Skeletal muscle tissue (tissue), 4 donors: ENCODE data around the gene S1PR5. TPM values are rescaled to one million over a fixed set of nuclear protein-coding genes. Genes with fewer than 3 reads are reported as not detected.
A peak's percentile ranks its signal among the peaks of the same experiment; 100 is the strongest.
"Not testable (repeated sequence)": the region's sequence is repeated elsewhere in the genome, so short reads cannot be mapped to it uniquely, and the experiment has no call there.

Source experiments
- H3K27ac ChIP-seq: one replicate; pipeline ENCODE4 v1.7.0; 2013; ENCODE audit warnings: mild to moderate bottlenecking, low read depth, low read length, inconsistent platforms
- H3K27me3 ChIP-seq, 3 donors: one replicate each; pipeline ENCODE4 v1.7.0; 2013; ENCODE audit warnings: low read length in 3 of 3; ENCODE audit not compliant: control insufficient read depth in 3 of 3, insufficient read depth in 3 of 3
- H3K36me3 ChIP-seq, 3 donors: one replicate each; pipeline ENCODE4 v1.7.0; 2013; ENCODE audit warnings: low read length in 3 of 3; ENCODE audit not compliant: control insufficient read depth in 3 of 3, insufficient read depth in 3 of 3
- H3K4me1 ChIP-seq, 3 donors: one replicate each; pipeline ENCODE4 v1.7.0; 2013; ENCODE audit warnings: low read length in 3 of 3, mild to moderate bottlenecking in 3 of 3; ENCODE audit not compliant: control insufficient read depth in 3 of 3, insufficient read depth in 3 of 3
- H3K4me3 ChIP-seq, 3 donors: one replicate each; pipeline ENCODE4 v1.7.0; 2013; ENCODE audit warnings: low read length in 3 of 3
- H3K9ac ChIP-seq, 3 donors: one replicate each; pipeline ENCODE4 v1.7.0; 2013; ENCODE audit warnings: low read length in 3 of 3, mild to moderate bottlenecking in 3 of 3, moderate library complexity in 2 of 3, low read depth in 1 of 3
- H3K9me3 ChIP-seq, 3 donors: one replicate each; pipeline ENCODE4 v1.7.0; 2013; ENCODE audit warnings: low read length in 3 of 3; ENCODE audit not compliant: control insufficient read depth in 3 of 3
- total RNA-seq: library from RNA; depleted of rRNA; stranded (reverse); fragments of >200 nt; gene quantifications from one replicate; pipeline ENCODE4 v1.2.3, GENCODE V29; 2014
- donor health status: Osteomylitis.

The S1PR5 gene
- total RNA-seq, 1 donor from 2014 or later: 1.6 TPM

DNA sequence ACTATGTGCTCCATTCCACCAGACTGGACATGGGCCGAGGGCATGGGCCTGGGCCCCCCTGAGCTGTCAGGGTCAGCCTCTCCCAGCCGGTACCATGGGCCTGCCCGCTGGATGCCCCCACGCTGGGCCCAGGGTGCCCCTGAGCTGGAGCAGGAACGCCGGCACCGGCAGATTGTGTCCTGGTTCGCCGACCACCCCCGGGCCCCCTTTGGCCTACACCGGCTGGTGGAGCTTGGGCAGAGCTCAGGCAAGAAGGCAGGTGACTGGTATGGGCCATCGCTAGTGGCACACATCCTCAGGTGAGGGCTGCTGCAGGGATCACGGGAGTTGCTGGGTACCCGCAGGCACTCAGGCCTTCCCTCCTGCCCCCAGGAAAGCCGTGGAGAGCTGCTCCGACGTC is 29.6 kb upstream of the S1PR5 start:
- Histone ChIP-seq H3K36me3 (peaks cover 29 to 34% (median 32%) of the 10 kb centered on the region in 3 donors), H3K27me3 (no peaks in the 10 kb centered on the region), H3K4me3 (no peak overlapping the region), H3K9ac (no peak overlapping the region), H3K27ac (no peak overlapping the region), H3K4me1 (peaks cover 11 to 16% (median 11%) of the 10 kb centered on the region in 3 donors), H3K9me3 (no peaks in the 10 kb centered on the region)

DNA sequence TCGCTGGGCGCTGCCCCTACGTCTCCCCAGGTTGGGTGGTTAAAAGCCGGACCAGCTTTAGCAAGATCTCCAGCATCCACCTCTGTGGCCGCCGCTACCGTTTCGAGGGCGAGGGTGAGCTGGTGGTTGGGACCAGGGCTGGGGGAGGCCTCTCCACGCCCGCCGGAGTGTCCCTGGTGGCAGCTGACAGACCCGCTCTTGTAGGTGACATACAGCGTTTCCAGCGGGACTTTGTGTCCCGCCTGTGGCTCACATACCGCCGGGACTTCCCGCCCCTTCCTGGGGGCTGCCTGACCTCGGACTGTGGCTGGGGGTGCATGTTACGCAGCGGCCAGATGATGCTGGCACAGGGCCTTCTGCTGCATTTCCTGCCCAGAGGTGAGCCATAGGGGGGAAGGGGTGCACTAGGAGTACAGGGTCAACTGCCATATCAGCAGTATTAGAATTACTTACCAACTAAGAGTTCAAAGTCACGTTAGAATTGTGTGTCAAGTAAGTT is 27.6 kb upstream of the S1PR5 start:
- peaks cover 11 to 16% (median 11%) of the 10 kb centered on the region in 3 donors for H3K4me1 ChIP-seq
- H3K9me3 ChIP-seq: no peaks in the 10 kb centered on the region
- peak overlapping the region; percentile 20 to 92 (median 92) for H3K9ac ChIP-seq
- no peaks in the 10 kb centered on the region for H3K27me3 ChIP-seq
- peaks cover 21 to 22% (median 22%) of the 10 kb centered on the region in 3 donors for H3K36me3 ChIP-seq
- H3K27ac ChIP-seq: peak overlapping the region; percentile 80
- peak overlapping the region; percentile 77 to 87 (median 81) for H3K4me3 ChIP-seq

DNA sequence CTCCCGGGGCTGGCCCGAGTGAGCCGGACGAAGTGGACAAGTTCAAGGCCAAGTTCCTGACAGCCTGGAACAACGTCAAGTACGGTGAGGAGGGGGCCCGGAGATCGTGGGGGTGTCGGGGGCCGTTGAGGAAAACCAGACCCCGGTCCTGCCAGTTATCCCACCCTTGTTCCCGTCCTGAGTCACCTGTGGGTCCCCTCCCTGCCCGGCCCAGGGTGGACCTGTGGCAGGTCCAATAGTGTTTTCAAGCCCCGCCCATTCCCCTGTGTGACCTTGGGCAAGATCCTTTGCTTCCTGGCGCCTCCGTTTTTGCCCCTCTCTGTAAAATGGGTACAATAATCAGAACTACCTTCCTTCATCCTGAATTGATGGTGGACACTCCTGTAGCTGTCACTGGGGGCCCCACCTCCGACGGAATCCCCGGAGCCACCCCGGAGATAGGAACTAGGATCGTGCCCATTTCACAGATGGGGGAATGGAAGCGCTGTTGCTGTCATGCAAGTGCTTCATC is 27.1 kb upstream of the S1PR5 start:
- Histone ChIP-seq H3K27ac (peak overlapping the region; percentile 80), H3K27me3 (peaks cover 0 to under 1% (median 0%) of the 10 kb centered on the region in 3 donors), H3K4me3 (peak overlapping the region; percentile 77 to 87 (median 81)), H3K4me1 (peaks cover 11 to 16% (median 11%) of the 10 kb centered on the region in 3 donors), H3K9me3 (no peaks in the 10 kb centered on the region), H3K36me3 (peaks cover 18 to 19% (median 19%) of the 10 kb centered on the region in 3 donors), H3K9ac (peak overlapping the region; percentile 89 to 92 (median 92))

DNA sequence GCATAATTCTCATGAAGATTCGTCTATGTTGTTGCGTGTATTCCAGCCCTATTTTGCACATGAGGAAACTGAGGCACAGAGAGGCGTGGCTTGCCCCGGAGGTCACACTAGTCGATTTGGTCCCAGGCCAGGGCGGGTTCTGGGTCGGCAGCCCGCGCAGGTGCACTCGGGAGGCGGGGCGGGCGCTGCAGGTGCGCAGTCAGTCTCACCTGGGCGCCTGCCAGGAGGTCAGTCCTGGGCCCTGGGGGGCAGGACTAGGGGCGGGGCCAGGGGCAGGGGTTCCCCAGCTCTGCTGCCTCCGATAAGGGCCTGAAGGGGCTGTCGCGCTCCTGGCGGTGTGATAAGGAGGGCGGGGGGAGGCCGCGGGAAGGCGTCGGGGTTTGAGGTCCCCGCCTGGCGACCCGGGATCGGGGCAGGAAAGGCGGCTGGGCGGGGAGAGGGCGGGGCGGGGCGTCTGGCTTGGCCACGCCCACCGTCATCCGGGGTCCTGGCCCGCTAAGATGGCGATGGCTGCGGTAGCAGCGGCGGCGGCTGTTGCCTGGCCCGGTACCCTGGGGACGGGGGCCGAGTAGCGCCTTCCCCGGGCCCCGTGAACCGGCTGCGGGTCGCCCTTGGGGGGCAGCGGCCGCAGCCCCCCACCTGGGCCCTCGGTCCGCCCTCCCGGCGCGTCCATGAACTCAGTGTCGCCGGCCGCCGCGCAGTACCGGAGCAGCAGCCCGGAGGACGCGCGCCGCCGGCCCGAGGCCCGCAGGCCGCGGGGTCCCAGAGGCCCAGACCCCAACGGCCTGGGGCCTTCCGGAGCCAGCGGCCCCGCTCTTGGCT is 26.4 kb upstream of the S1PR5 start, which contains the start of gene ATG4D:
ATG4D (plus strand) TSS at position 485 of the 822 bp plus-strand sequence; CDS start at position 672, 187 bp downstream.
- H3K27me3 ChIP-seq: peaks cover 0 to 4% (median 0%) of the 10 kb centered on the region in 3 donors
- peak within 1 kb of the TSS; percentile 77 to 87 (median 81) for H3K4me3 ChIP-seq
- H3K27ac ChIP-seq: peak within 1 kb of the TSS; percentile 80
- H3K4me1 ChIP-seq: peaks cover 11 to 16% (median 11%) of the 10 kb centered on the region in 3 donors
- no peaks in the 10 kb centered on the region for H3K9me3 ChIP-seq
- peaks cover 12 to 15% (median 13%) of the 10 kb centered on the region in 3 donors for H3K36me3 ChIP-seq
- peak within 1 kb of the TSS; percentile 89 to 92 (median 92) for H3K9ac ChIP-seq

DNA sequence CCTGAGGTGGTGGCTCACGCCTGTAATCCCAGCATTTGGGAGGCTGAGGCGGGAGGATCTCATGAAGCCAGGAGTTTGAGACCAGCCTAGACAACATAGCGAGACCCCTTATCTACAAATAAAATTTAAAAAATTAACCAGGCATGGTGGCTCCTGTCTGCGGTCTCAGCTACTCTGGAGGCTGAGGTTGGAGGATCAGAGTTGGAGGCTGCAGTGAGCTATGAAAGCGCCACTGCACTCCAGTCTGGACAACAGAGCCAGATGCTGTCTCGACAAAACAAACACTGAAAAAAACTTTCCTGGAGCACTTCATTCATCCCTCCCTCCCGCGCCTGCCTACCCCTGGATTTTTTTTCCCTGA is 25.8 kb upstream of the S1PR5 start:
- H3K4me3 ChIP-seq: peak overlapping the region; percentile 77 to 87 (median 81)

DNA sequence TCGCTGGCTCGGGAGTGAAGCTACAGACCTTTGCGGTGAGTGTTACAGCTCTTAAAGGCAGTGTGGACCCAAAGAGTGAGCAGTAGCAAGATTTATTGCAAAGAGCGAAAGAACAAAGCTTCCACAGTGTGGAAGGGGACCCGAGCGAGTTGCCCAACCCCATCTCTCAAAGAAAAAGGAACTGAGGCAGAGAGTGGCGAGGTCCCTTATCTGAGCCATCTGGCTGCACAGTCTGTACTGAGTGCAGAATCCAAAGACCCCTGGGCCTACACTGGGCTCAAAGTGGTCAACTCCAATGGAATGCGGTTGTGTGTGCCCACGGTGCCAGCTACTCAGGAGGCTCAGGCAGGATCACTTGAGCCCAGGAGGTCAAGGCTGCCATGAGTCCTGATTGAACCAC is 21.8 kb upstream of the S1PR5 start:
- not testable (repeated sequence) for H3K9ac ChIP-seq, H3K36me3 ChIP-seq, H3K4me3 ChIP-seq, H3K27me3 ChIP-seq, H3K4me1 ChIP-seq, H3K27ac ChIP-seq, H3K9me3 ChIP-seq

More for the DNA sequence above, 25.8 kb upstream of the S1PR5 start:
- peaks cover 0 to 4% (median 1%) of the 10 kb centered on the region in 3 donors for H3K27me3 ChIP-seq
- H3K9me3 ChIP-seq: no peaks in the 10 kb centered on the region
- peak overlapping the region in 1 of 3 donors; percentile 92 for H3K9ac ChIP-seq
- peaks cover 9 to 10% (median 9%) of the 10 kb centered on the region in 3 donors for H3K36me3 ChIP-seq
- peak overlapping the region; percentile 80 for H3K27ac ChIP-seq
- peaks cover 11 to 16% (median 11%) of the 10 kb centered on the region in 3 donors for H3K4me1 ChIP-seq

DNA sequence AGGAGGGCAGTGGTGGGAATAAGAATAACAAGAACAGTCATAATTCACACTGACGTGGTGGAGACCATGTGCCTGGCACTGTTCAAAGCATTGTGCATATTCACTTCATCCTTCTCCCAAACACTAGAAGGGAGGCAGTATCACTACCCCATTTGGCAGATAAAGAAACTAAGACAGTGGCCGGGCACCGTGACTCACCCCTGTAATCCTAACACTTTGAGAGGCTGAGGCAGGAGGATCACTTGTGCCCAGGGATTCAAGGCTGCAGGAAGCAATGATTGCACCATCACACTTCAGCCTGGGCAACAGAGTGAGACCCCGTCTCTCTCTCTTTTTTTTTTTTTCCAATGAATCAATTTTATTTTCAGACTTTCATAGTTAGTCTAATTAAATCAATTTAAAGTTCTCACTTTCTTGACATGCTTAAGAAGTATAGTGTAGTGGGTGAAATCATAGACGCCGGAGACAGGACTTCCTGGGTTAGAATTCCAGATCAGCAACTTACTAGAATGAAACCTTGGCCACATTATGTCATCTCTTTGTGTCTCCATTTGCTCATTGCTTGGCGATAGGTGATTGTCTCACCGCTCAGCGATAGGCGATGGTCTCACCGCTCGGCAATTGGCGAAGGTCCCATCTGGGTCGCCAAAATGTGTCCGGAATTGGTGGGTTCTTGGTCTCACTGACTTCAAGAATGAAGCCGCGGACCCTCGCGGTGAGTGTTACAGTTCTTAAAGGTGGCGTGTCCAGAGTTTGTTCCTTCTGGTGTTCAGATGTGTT is 21.1 kb upstream of the S1PR5 start:
- peaks cover 0 to 7% (median 5%) of the 10 kb centered on the region in 3 donors for H3K27me3 ChIP-seq

DNA sequence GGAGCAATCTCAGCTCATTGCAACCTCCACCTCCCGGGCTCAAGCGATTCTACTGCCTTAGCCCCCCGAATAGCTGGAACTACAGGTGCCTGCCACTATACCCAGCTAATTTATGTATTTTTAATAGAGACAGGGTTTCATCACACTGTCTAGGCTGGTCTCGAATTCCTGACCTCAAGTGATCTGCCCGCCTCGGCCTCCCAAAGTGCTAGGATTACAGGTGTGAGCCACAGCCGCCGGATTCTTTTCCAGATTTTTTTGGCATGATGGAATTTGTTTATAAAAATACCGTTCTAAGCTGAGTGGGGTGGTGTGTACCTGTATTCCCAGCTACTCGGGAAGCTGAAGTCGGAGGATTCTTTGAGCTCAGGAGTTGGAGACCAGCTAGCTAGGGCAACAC is 20.4 kb upstream of the S1PR5 start:
- H3K9me3 ChIP-seq: no peaks in the 10 kb centered on the region
- H3K9ac ChIP-seq: no peak overlapping the region
- no peaks in the 10 kb centered on the region for H3K36me3 ChIP-seq
- no peak overlapping the region for H3K27ac ChIP-seq
- peaks cover 0 to 7% (median 5%) of the 10 kb centered on the region in 3 donors for H3K27me3 ChIP-seq
- H3K4me3 ChIP-seq: no peak overlapping the region
- H3K4me1 ChIP-seq: no peaks in the 10 kb centered on the region

More for the DNA sequence above, 21.1 kb upstream of the S1PR5 start:
- H3K27ac ChIP-seq: no peak overlapping the region
- H3K4me1 ChIP-seq: peaks cover 0 to 3% (median 2%) of the 10 kb centered on the region in 3 donors
- H3K36me3 ChIP-seq: no peaks in the 10 kb centered on the region
- H3K9me3 ChIP-seq: no peaks in the 10 kb centered on the region
- H3K4me3 ChIP-seq: no peak overlapping the region
- H3K9ac ChIP-seq: no peak overlapping the region

DNA sequence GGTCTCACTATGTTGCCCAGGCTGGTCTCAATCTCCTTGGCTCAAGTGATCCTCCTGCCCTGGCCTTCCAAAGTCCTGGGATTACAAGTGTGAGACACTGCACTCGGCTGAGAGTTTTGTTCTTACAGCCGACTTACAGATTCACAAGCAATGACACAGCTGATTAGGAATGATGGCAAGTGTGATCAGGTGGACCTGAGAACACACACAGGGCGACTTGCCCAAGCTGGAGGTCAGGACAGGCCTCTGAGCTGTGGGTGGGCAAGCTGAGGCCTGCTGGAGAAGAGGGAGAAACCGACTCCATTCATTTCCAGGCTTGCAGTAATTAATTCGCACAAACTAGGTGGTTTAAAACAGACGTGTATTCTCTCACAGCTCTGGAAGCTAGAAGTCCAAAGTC is 18.4 kb upstream of the S1PR5 start:
- Histone ChIP-seq H3K4me1 (no peaks in the 10 kb centered on the region), H3K4me3 (no peak overlapping the region), H3K9me3 (no peaks in the 10 kb centered on the region), H3K27ac (no peak overlapping the region), H3K9ac (no peak overlapping the region), H3K36me3 (no peaks in the 10 kb centered on the region), H3K27me3 (peaks cover 0 to 7% (median 5%) of the 10 kb centered on the region in 3 donors)
